Body of pancreas (tissue), 4 donors: ENCODE results near the gene ADAMTSL2.

Experiments
- POLR2A ChIP-seq, 3 donors: fragments of 450-650 bp; IDR thresholded peaks; one replicate each; pipeline ENCODE4 v1.6.1; 2016; ENCODE audit warnings: antibody characterized with exemption in 3 of 3, mild to moderate bottlenecking in 2 of 3
- TF ChIP-seq, protein P1 (sequence below), 7 experiments: fragments of 450-650 bp in 4 of 7; fragments of 200-600 bp in 3 of 7; sonication (generic) in 3 of 7; IDR thresholded peaks; one replicate each; pipeline ENCODE4 v1.5.1; 2016 to 2019; ENCODE audit warnings: antibody characterized with exemption in 7 of 7

GRCh38 chr9:133488686-133489252, 45.7 kb upstream of the ADAMTSL2 start:
- TF ChIP-seq, protein P1, sequence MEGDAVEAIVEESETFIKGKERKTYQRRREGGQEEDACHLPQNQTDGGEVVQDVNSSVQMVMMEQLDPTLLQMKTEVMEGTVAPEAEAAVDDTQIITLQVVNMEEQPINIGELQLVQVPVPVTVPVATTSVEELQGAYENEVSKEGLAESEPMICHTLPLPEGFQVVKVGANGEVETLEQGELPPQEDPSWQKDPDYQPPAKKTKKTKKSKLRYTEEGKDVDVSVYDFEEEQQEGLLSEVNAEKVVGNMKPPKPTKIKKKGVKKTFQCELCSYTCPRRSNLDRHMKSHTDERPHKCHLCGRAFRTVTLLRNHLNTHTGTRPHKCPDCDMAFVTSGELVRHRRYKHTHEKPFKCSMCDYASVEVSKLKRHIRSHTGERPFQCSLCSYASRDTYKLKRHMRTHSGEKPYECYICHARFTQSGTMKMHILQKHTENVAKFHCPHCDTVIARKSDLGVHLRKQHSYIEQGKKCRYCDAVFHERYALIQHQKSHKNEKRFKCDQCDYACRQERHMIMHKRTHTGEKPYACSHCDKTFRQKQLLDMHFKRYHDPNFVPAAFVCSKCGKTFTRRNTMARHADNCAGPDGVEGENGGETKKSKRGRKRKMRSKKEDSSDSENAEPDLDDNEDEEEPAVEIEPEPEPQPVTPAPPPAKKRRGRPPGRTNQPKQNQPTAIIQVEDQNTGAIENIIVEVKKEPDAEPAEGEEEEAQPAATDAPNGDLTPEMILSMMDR (IDR thresholded peaks at IDR 0.05), result no peak
- no peak for TF ChIP-seq POLR2A (IDR thresholded peaks at IDR 0.05)
